GM18507 (cell line): ENCODE data around the gene BAZ1A.

ENCODE experiments used
- DNase-seq: peaks from one replicate; pipeline ENCODE4 v3.0.0; 2011; ENCODE audit warnings: low read depth; ENCODE audit not compliant: insufficient read length; ENCODE audit errors: extremely low spot score
- FAIRE-seq: peaks from 2 replicates; lab custom pipeline; 2011; peaks lifted over from hg19 to GRCh38; lab: Jason Lieb, UNC

BAZ1A gene

DNA sequence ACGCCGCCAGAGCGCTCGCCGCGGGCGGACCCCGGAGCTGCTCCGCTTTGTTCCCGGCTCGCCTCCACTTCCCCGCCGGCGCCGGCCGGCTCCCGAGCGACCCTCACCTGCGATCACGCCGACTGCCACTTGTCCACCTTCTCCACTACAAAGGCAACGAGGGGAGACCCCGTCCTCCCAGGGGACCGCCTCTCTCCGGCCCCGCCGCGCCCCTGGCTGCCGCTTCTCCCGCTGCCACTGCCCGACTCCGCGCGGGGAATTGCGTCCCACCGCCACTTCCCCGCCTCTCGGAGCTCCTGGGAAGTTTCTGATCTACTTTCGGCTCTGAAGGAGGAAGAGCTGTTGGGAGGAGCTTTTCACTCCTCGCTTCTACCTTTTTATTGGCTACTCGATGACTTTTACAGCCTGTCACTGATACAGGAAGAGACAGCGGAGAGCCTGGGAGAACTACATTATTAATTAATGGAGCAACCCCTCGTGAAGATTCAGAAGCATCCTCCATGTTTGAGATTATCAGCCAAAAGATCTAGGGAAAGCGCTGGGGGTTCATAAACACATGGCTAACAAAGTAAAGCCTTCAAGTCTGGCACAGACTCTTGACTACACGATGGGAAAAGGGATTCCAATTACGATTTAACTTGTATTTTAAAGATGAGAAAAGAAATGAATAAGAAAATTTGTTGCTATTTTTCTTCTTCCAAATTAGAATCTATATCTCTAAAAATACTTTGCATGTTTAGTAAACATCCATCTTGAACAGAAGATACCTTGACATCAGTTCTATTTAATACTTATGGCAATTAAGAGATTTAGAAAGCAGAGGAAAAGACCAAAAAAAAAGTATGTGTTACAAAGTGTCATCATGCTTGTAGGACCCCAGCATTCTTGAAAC is at the start of gene BAZ1A:
TSS of gene BAZ1A (minus strand) at position 330 of the 892 bp plus-strand sequence. CDS start 756 bp downstream, outside the sequence.
- peak; percentile 56 for DNase-seq
- FAIRE-seq = peak; percentile 91

DNA sequence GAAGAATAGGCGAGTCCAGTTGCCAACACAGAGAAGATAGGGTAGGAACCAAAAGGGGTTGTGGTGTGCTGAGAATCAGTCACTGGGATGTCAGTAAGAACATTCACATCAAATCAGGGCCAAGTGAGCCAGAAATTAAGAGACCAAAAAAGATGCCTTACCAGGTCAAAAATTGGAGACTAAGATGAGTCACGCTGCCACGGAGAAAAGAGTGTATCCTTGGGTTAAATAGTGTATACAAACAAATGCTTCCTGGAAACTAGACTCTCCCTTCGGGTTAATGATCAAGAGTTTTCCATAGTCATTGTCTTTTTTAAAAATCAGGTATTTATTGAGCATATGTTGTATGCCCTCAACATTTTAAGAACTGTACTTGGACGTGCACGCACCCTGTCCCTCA is 45.2 kb upstream of the BAZ1A start:
- DNase-seq = no peak
- no peak for FAIRE-seq

DNA sequence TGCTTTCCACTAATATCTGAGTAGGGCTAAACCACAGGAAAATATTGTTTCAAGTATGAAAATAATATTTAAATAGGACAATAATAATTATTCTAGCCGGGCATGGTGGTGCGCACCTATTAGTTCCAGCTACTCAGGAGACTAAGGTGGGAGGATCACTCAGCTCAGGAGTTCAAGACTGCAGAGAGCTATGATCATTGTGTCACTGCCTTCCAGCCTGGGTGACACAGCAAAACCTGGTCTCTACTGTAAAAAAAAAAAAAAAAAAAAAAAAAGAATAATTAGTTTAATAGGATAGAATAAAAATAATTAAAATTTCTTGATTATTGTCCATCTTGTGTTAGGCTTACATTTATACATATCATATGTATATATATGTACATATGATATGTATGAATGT is 38.5 kb upstream of the BAZ1A start:
- no peak for FAIRE-seq
- DNase-seq = no peak

GRCh38 chr14:34912966-34913365 is 37.8 kb upstream of the BAZ1A start:
- DNase-seq = no peak

DNA sequence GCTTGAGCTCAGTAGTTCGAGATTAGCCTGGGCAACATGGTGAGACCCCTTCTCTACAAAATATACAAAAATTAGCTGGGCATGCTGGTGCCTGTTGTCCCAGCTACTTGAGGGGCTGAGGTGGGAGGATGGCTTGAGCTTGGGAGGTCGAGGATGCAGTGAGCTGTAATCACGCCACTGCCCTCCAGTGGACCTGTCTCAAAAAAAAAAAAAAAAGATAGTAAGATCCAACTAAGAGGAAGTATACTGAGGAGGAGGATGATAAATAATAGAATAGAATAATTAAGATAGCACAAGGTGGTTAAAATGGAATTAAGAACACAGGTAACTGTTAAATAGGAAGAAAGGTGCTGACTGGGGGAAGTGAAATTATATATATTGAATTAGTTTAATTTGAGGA is 37.0 kb upstream of the BAZ1A start:
- no peak for DNase-seq
- FAIRE-seq = no peak

More at GRCh38 chr14:34912966-34913365, 37.8 kb upstream of the BAZ1A start:
- FAIRE-seq = no peak

DNA sequence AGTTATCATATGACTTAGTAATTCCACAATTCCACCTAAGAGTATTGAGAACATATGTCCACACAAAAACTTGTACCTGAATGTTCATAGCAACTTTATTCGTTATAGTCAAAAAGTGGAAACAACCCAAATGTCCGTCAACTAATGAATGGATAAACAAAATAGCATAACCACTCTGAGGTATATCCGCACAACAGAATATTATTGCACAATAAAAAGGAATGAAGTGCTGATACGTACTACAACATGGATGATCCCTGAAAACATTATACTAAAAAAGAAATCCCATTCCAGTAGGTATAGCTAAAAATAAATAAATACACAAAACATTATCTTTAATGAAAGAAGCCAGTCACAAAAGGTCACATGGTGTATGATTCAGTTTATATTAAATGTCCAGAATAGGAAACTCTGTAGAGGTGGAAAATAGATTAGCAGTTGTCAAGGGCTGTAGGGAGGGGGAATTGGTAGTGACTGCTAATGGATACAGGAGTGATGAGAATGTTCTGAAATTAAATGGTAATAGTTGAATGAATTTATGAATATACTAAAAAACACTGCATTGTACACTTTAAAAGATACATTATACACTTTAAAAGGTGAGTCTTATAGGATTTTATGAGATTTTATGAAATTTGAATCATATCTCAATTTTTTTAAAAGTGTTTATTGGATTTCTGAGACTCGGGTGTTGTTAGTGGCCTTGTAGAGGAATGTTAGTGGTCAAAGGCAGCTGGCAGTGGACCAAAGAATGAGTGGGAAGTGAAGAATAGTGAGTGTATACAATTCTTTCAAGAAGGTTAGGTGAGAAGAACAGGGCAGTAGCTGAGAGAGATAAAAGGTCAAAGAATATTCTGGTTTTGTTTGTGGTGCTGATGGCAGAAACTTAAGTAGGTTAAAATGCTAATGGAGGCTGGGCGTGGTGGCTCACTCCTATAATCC is 36.3 kb upstream of the BAZ1A start:
- FAIRE-seq = no peak
- no peak for DNase-seq

DNA sequence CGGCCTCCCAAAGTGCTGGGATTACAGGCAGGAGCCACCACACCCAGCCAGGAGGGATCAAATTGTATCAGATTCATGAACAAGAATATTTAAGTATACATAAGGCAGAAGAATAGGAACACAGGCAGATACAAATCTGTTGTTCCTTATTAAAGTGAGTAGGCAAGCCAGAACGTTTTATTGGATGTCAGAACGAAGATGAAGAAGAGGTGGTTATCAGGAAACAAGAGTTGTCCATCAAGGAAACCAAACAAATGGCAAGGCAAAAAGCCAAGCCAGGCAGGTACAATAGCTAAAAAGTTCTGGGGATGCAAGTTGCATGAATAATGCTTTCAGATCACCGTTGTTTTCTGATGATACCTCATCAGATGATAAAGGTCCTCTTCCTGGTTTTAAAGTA is 31.1 kb upstream of the BAZ1A start:
- DNase-seq (no peak), FAIRE-seq (no peak)

- FAIRE-seq = no peak
- no peak for DNase-seq
These were observed 20.1 kb upstream of the BAZ1A start for GRCh38 chr14:34895277-34895676.

- DNase-seq = no peak
- peak; percentile 44 for FAIRE-seq
These were observed 15.8 kb upstream of the BAZ1A start for GRCh38 chr14:34890937-34891336.

DNA sequence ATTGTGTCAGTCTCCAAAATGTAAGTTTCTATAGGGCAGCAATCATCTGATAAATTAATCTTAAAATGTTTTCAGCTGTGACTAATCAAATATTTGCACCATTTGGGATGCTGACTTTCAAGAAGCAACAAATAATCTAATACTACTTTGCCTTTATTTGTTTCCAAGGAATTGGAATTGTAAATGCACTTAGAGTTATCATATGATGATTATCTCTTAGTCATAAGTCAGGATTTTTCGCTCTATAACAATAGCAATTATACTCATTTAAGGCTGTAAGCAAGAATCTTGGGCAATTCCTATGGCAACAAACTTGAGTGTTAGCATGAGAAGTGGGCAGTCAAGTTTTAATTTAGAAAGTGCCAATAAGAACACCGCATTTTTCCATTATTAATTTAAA is 13.0 kb upstream of the BAZ1A start:
- no peak for DNase-seq
- no peak for FAIRE-seq

DNA sequence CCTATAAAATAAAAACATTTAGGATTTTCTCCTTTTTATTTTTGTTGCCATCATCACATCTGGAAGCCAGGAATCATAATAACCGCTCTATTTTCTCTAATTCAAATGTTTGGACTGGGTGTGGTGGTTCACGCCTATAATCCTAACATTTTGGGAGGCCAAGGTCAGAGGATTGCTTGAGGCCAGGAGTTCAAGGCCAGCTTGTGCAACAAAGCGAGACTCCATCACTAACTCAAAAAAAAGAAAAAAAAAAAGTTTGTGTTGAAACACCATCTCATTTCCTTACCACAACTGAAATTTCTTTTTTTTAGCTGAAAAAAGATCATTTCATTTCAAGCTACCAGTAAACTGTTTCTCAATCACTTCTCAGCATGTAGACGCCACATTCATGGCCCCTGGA is 8.8 kb upstream of the BAZ1A start:
- no peak for FAIRE-seq
- no peak for DNase-seq

- FAIRE-seq (no peak), DNase-seq (peak; percentile 11)
These were observed 652 bp downstream of the BAZ1A start for GRCh38 chr14:34874386-34875030.

DNA sequence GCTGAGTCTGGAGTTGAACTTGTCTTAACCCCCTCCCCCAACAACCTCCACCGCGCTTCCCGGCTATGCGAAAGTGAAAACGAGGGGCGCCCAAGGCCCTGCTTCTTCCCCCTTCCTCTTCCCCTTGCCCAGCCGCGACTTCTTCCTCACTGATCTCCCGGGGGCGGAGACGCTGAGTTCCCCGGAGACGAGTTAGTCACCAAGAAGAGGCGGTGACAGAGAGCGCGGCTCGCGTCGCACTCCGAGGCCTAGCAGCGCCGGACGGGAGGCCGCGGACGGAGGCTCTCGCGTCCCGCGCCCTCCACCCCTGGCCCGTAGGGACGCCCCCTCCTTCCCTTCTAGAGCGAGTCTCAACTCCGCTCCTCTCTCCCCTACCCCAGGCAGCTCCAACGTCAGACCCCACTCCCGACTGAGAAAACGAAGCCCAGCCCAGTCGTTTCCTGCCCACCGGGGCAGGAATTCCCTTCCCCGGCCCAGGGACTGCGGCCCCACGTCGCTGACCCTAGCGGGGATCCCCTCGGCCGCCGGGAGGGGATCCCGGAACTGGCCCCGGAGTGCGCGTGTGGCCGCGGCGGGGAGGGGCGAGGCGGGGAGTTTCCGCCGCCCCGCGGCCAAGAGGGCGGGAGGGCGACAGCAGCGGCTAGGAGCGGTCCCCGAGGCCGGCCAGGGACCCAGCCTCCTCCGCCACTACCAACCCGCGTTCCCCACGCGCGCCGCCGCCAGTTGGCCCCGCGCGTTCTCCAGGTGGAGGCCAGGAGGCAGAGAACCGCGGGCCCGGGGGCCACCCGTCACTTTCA is 1.4 kb downstream of the BAZ1A start:
- peak; percentile 95 for FAIRE-seq
- DNase-seq = peak; percentile 51

DNA sequence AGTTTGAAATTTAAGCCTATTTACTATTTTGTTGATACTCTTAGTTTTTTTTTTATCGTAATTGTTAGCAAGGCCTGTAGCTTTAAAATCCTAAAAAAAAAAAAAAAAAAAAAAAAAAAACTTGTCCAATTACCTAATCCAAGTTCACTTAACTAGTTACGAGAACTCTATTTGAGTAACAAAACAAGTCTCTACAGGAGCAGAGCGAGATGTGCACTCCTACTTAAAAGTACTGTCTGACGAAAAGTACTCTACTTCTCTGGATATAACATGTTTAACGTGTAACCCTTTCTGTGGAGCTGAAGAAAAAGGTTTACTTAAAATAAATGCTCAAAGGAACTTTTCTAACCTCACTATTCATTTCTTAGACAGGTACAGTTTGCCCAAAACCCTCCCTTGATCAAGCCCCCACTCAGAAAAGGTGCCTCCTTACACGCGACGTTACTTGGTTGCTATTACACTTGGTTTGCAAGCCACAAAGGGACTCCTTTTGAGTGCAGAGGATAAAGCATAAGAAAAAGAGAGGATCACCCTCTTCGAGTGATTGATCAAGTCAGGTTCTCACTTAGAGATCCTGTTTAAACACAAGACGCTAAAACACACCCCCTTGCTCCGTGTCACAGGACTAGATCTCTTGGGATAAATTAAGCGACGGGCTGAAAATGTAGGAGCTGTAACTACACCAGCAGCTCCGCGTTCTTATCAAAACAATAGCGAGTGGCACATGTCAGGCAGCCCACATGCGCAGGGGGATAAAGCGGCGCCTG is 2.2 kb downstream of the BAZ1A start:
- no peak for DNase-seq
- FAIRE-seq = no peak

DNA sequence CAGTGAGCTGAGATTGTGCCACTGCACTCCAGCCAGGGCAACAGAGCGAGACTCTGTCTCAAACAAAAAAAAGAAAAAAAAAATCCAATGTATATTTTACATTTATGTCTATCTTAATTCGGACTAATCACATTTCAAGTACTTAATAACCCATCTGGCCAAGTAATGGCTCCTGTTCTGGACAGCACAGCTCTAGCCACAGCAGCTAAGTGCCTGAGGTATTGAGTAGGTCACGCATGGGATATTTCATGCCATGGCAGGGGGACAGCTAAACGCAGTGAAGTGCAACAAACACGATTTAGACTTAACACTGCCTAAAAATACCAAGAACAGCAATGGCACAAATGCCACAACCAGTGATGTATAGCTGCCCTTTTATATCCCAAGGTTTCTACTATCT is 8.0 kb downstream of the BAZ1A start:
- DNase-seq (no peak), FAIRE-seq (no peak)

GRCh38 chr14:34865889-34866574 is 9.1 kb downstream of the BAZ1A start:
- FAIRE-seq (no peak), DNase-seq (no peak)

DNA sequence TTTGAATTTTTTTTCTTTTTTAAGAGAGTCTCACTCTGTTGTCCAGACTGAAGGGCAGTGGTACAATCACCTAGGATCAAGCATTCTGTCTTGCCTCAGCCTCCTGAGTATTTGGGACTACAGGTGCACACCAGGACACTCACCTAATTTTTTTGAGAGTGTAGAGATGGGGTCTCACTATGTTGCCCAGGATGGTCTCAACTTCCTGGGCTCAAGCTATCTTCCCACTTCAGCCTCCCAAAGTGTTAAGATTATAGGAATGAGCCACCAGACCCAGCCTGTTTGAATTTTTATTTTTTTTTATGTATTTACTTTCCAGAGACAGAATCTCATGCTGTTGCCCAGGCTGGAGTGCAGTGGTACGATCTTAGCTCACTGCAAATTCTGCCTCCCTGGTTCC is 11.3 kb downstream of the BAZ1A start:
- FAIRE-seq = no peak

DNA sequence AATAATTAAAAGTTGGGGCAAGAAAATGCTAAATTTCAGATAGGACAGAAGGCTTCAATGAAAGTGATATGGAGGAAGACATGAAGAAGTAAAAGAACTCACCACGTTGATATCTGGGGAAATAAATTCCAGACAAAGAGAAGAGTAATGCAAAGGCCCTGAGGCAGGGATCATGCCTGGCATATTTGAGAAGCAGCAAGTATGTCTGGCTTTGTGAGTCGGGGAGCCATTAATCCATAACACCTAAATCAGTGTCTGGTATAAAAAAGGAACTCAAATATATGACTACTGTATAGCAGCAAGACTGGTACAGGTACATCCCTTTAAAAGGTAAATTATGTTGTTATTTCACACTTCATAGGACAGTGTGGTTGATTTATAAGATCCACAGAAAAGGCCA is 16.4 kb downstream of the BAZ1A start:
- no peak for FAIRE-seq
- DNase-seq = no peak

More for the DNA sequence above, 11.3 kb downstream of the BAZ1A start:
- DNase-seq = no peak
